MG63 (cell line): ENCODE results near the gene DALRD3. TPM values are rescaled to one million over a fixed set of nuclear protein-coding genes. Genes with fewer than 3 reads are reported as not detected.

Source experiments
- DNase-seq: peaks from one replicate; pipeline ENCODE4 v3.0.0-alpha.2; 2020
- H3K27me3 ChIP-seq: fragments of 250-450 bp; sonication (Bioruptor Pico); 2 replicates; pipeline ENCODE4 v1.5.1; 2020; ENCODE audit warnings: mild to moderate bottlenecking, moderate library complexity
- H3K36me3 ChIP-seq: fragments of 250-450 bp; sonication (Bioruptor Pico); 2 replicates; pipeline ENCODE4 v1.5.1; 2020; ENCODE audit warnings: mild to moderate bottlenecking, moderate library complexity
- H3K4me3 ChIP-seq: fragments of 250-450 bp; sonication (Bioruptor Pico); 2 replicates; pipeline ENCODE4 v1.5.1; 2020; ENCODE audit warnings: mild to moderate bottlenecking, moderate library complexity
- H3K9me3 ChIP-seq: fragments of 250-450 bp; sonication (Bioruptor Pico); 2 replicates; pipeline ENCODE4 v1.5.1; 2020; ENCODE audit warnings: mild to moderate bottlenecking, moderate library complexity
- total RNA-seq: library from RNA; depleted of rRNA; stranded (reverse); fragments of >200 nt; shearing (Covaris generic); gene quantifications from 2 replicates; pipeline ENCODE4 v1.2.3, GENCODE V29; 2014; ENCODE audit warnings: low replicate concordance

Gene DALRD3
- total RNA-seq, 1 experiment from 2014 or later, result 18.6 TPM

- Histone ChIP-seq H3K27me3 (no peaks in the 10 kb centered on the region), H3K9me3 (no peaks in the 10 kb centered on the region), H3K36me3 (no peaks in the 10 kb centered on the region), H3K4me3 (no peak overlapping the region)
- DNase-seq, result no peak
Observed at GRCh38 chr3:48996640-48997039, 21.7 kb downstream of the DALRD3 start.

- no peak for DNase-seq
- H3K27me3 ChIP-seq, result no peaks in the 10 kb centered on the region
- no peaks in the 10 kb centered on the region for H3K9me3 ChIP-seq
- no peaks in the 10 kb centered on the region for H3K36me3 ChIP-seq
- H3K4me3 ChIP-seq, result no peak overlapping the region
Observed at GRCh38 chr3:48993834-48994233, 24.5 kb downstream of the DALRD3 start.

GRCh38 chr3:48991851-48992545, 26.4 kb downstream of the DALRD3 start:
- no peak for DNase-seq
- Histone ChIP-seq H3K4me3 (no peak overlapping the region), H3K36me3 (no peaks in the 10 kb centered on the region), H3K9me3 (no peaks in the 10 kb centered on the region), H3K27me3 (no peaks in the 10 kb centered on the region)

GRCh38 chr3:48990636-48991469, 27.5 kb downstream of the DALRD3 start:
- no peaks in the 10 kb centered on the region for H3K36me3 ChIP-seq
- H3K9me3 ChIP-seq, result no peaks in the 10 kb centered on the region
- H3K4me3 ChIP-seq, result no peak overlapping the region
- DNase-seq, result no peak
- H3K27me3 ChIP-seq, result no peaks in the 10 kb centered on the region

GRCh38 chr3:48989796-48990635, 28.4 kb downstream of the DALRD3 start, which contains the start of gene P4HTM:
Gene P4HTM, plus strand, starts transcription at chr3:48990241. Its CDS starts 16 bp downstream, at chr3:48990257.
- no peak within 1 kb of the TSS for H3K4me3 ChIP-seq
- peak; percentile 61 for DNase-seq
- H3K27me3 ChIP-seq, result no peaks in the 10 kb centered on the region
- H3K36me3 ChIP-seq, result no peaks in the 10 kb centered on the region
- H3K9me3 ChIP-seq, result no peaks in the 10 kb centered on the region

GRCh38 chr3:48989126-48989795, 29.1 kb downstream of the DALRD3 start:
- no peak for DNase-seq
- H3K27me3 ChIP-seq, result no peaks in the 10 kb centered on the region
- no peaks in the 10 kb centered on the region for H3K36me3 ChIP-seq
- H3K4me3 ChIP-seq, result no peak overlapping the region
- H3K9me3 ChIP-seq, result no peaks in the 10 kb centered on the region

GRCh38 chr3:48985831-48986376, 32.5 kb downstream of the DALRD3 start:
- Histone ChIP-seq H3K27me3 (no peaks in the 10 kb centered on the region), H3K9me3 (no peaks in the 10 kb centered on the region)

GRCh38 chr3:48984663-48985062, 33.7 kb downstream of the DALRD3 start:
- Histone ChIP-seq H3K9me3 (no peaks in the 10 kb centered on the region), H3K4me3 (no peak overlapping the region), H3K27me3 (no peaks in the 10 kb centered on the region), H3K36me3 (peaks cover 7% of the 10 kb centered on the region)
- DNase-seq, result no peak

More at GRCh38 chr3:48985831-48986376, 32.5 kb downstream of the DALRD3 start:
- H3K4me3 ChIP-seq, result no peak overlapping the region
- no peak for DNase-seq
- peaks cover 4% of the 10 kb centered on the region for H3K36me3 ChIP-seq

- no peak overlapping the region for H3K4me3 ChIP-seq
- no peak for DNase-seq
- H3K27me3 ChIP-seq, result no peaks in the 10 kb centered on the region
- no peaks in the 10 kb centered on the region for H3K9me3 ChIP-seq
- H3K36me3 ChIP-seq, result peaks cover 7% of the 10 kb centered on the region
Observed at GRCh38 chr3:48983096-48983495, 35.3 kb downstream of the DALRD3 start.

- DNase-seq, result no peak
- H3K36me3 ChIP-seq, result peaks cover 7% of the 10 kb centered on the region
- H3K27me3 ChIP-seq, result no peaks in the 10 kb centered on the region
- no peak overlapping the region for H3K4me3 ChIP-seq
- H3K9me3 ChIP-seq, result no peaks in the 10 kb centered on the region
Observed at GRCh38 chr3:48982686-48983085, 35.7 kb downstream of the DALRD3 start.

- Histone ChIP-seq H3K27me3 (no peaks in the 10 kb centered on the region), H3K4me3 (no peak overlapping the region), H3K9me3 (no peaks in the 10 kb centered on the region), H3K36me3 (peaks cover 7% of the 10 kb centered on the region)
- DNase-seq, result no peak
Observed at GRCh38 chr3:48982016-48982415, 36.4 kb downstream of the DALRD3 start.

- Histone ChIP-seq H3K27me3 (no peaks in the 10 kb centered on the region), H3K36me3 (peaks cover 7% of the 10 kb centered on the region), H3K9me3 (no peaks in the 10 kb centered on the region), H3K4me3 (no peak overlapping the region)
- no peak for DNase-seq
Observed at GRCh38 chr3:48980295-48980694, 38.1 kb downstream of the DALRD3 start.

- Histone ChIP-seq H3K36me3 (peaks cover 12% of the 10 kb centered on the region), H3K9me3 (no peaks in the 10 kb centered on the region), H3K27me3 (no peaks in the 10 kb centered on the region), H3K4me3 (no peak overlapping the region)
- no peak for DNase-seq
Observed at GRCh38 chr3:48979451-48979850, 38.9 kb downstream of the DALRD3 start.

GRCh38 chr3:48974076-48974864, 44.1 kb downstream of the DALRD3 start:
- no peak for DNase-seq
- no peaks in the 10 kb centered on the region for H3K27me3 ChIP-seq
- H3K4me3 ChIP-seq, result no peak overlapping the region
- no peaks in the 10 kb centered on the region for H3K9me3 ChIP-seq
- H3K36me3 ChIP-seq, result peaks cover 27% of the 10 kb centered on the region

GRCh38 chr3:48970586-48970985, 47.8 kb downstream of the DALRD3 start:
- DNase-seq, result no peak
- H3K36me3 ChIP-seq, result peaks cover 34% of the 10 kb centered on the region
- no peaks in the 10 kb centered on the region for H3K27me3 ChIP-seq
- H3K4me3 ChIP-seq, result no peak overlapping the region
- no peaks in the 10 kb centered on the region for H3K9me3 ChIP-seq
